ENCODE measurements around the gene NKTR.
A peak's percentile ranks its signal among the peaks of the same experiment; 100 is the strongest.
"Not testable (repeated sequence)": the region's sequence is repeated elsewhere in the genome, so short reads cannot be mapped to it uniquely, and the experiment has no call there.

The NKTR gene

GRCh38 chr3:42600111-42600957 lies at the start of gene NKTR:
TSS of gene NKTR (plus strand) at chr3:42600686. CDS start at chr3:42601007, 321 bp downstream.
- DNase-seq (ENCODE audit: low read depth in 1 of 2, low spot score in 1 of 2) = peak; percentile 98 to 99

GRCh38 chr3:42552830-42553229 lies 47.7 kb upstream of the NKTR start:
- DNase-seq (ENCODE audit: low read depth in 1 of 2, low spot score in 1 of 2) = no peak

- DNase-seq (ENCODE audit: low read depth in 1 of 2, low spot score in 1 of 2) = peak in 1 of 2 donors; percentile 20
Observed at GRCh38 chr3:42556089-42556632, 44.3 kb upstream of the NKTR start.

- not testable (repeated sequence) for DNase-seq (ENCODE audit: low read depth in 1 of 2, low spot score in 1 of 2)
Observed at GRCh38 chr3:42556817-42557216, 43.7 kb upstream of the NKTR start.

- no peak for DNase-seq (ENCODE audit: low read depth in 1 of 2, low spot score in 1 of 2)
Observed at GRCh38 chr3:42557854-42558253, 42.6 kb upstream of the NKTR start.

GRCh38 chr3:42562047-42562907 lies 38.2 kb upstream of the NKTR start:
- DNase-seq (ENCODE audit: low read depth in 1 of 2, low spot score in 1 of 2) = no peak

- DNase-seq (ENCODE audit: low read depth in 1 of 2, low spot score in 1 of 2) = no peak
Observed at GRCh38 chr3:42569593-42570142, 30.8 kb upstream of the NKTR start.

GRCh38 chr3:42572278-42572677 lies 28.2 kb upstream of the NKTR start:
- DNase-seq (ENCODE audit: low read depth in 1 of 2, low spot score in 1 of 2) = no peak

GRCh38 chr3:42575137-42575741 lies 25.2 kb upstream of the NKTR start:
- DNase-seq (ENCODE audit: low read depth in 1 of 2, low spot score in 1 of 2) = no peak

GRCh38 chr3:42578054-42578453 lies 22.4 kb upstream of the NKTR start:
- DNase-seq (ENCODE audit: low read depth in 1 of 2, low spot score in 1 of 2) = no peak

- not testable (repeated sequence) for DNase-seq (ENCODE audit: low read depth in 1 of 2, low spot score in 1 of 2)
Observed at GRCh38 chr3:42579346-42579745, 21.1 kb upstream of the NKTR start.

GRCh38 chr3:42581400-42581708 lies 19.1 kb upstream of the NKTR start:
- DNase-seq (ENCODE audit: low read depth in 1 of 2, low spot score in 1 of 2) = no peak

GRCh38 chr3:42581709-42582473 lies 18.6 kb upstream of the NKTR start, which contains the start of gene SEC22C:
TSS of gene SEC22C (minus strand) at chr3:42581967. CDS start at chr3:42569046, 12,921 bp downstream.
- DNase-seq (ENCODE audit: low read depth in 1 of 2, low spot score in 1 of 2) = peak; percentile 89 to 90

GRCh38 chr3:42582474-42583070 lies 17.9 kb upstream of the NKTR start:
- DNase-seq (ENCODE audit: low read depth in 1 of 2, low spot score in 1 of 2) = no peak

GRCh38 chr3:42588625-42589024 lies 11.9 kb upstream of the NKTR start:
- no peak for DNase-seq (ENCODE audit: low read depth in 1 of 2, low spot score in 1 of 2)

- DNase-seq (ENCODE audit: low read depth in 1 of 2, low spot score in 1 of 2) = no peak
Observed at GRCh38 chr3:42589382-42590109, 10.9 kb upstream of the NKTR start.

- no peak for DNase-seq (ENCODE audit: low read depth in 1 of 2, low spot score in 1 of 2)
Observed at GRCh38 chr3:42590989-42591756, 9.3 kb upstream of the NKTR start.

GRCh38 chr3:42591811-42592210 lies 8.7 kb upstream of the NKTR start:
- no peak for DNase-seq (ENCODE audit: low read depth in 1 of 2, low spot score in 1 of 2)

- no peak for DNase-seq (ENCODE audit: low read depth in 1 of 2, low spot score in 1 of 2)
Observed at GRCh38 chr3:42593635-42594034, 6.9 kb upstream of the NKTR start.

Measured in stimulated activated CD4-positive, alpha-beta T cell treated with anti-CD3 and anti-CD28 coated beads, Interleukin-15, amount 100 ng/mL, for 1 hour (primary cell).